ENCODE results near the gene ADAMTS19. TPM values are rescaled to one million over a fixed set of nuclear protein-coding genes. Genes with fewer than 3 reads are reported as not detected.

The ADAMTS19 gene
- total RNA-seq, 4 donors from 2014 or later = 0.51 to 0.88 TPM; not detected in 2

- TF ChIP-seq, protein P1, sequence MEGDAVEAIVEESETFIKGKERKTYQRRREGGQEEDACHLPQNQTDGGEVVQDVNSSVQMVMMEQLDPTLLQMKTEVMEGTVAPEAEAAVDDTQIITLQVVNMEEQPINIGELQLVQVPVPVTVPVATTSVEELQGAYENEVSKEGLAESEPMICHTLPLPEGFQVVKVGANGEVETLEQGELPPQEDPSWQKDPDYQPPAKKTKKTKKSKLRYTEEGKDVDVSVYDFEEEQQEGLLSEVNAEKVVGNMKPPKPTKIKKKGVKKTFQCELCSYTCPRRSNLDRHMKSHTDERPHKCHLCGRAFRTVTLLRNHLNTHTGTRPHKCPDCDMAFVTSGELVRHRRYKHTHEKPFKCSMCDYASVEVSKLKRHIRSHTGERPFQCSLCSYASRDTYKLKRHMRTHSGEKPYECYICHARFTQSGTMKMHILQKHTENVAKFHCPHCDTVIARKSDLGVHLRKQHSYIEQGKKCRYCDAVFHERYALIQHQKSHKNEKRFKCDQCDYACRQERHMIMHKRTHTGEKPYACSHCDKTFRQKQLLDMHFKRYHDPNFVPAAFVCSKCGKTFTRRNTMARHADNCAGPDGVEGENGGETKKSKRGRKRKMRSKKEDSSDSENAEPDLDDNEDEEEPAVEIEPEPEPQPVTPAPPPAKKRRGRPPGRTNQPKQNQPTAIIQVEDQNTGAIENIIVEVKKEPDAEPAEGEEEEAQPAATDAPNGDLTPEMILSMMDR (IDR thresholded peaks at IDR 0.05; ENCODE audit: low read depth) = no peak
Measured at GRCh38 chr5:129766798-129767197, 306.7 kb downstream of the ADAMTS19 start.

DNA sequence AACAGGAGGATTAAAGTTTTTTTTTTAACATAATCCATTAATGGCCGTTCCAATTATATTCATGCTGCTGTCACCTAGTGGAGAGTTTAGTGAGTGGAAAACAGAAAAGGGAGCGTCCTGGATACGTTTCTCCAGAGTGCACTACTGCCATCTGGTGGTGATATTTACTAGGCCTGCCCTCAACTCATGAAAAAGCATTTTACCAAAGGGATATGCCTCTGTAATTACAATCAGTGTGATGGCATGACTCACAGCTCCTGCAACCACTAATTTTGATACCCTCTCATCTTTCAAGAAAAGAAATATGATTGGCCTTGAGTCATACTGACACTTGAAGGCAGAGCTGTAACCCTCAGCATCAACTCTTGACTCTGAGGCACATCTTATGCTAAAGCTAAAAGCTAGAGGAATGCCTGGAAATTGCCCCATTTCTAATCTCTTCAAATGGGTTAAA lies 307.9 kb downstream of the ADAMTS19 start:
- TF ChIP-seq, protein P1 (IDR thresholded peaks at IDR 0.05; ENCODE audit: low read depth) = no peak

DNA sequence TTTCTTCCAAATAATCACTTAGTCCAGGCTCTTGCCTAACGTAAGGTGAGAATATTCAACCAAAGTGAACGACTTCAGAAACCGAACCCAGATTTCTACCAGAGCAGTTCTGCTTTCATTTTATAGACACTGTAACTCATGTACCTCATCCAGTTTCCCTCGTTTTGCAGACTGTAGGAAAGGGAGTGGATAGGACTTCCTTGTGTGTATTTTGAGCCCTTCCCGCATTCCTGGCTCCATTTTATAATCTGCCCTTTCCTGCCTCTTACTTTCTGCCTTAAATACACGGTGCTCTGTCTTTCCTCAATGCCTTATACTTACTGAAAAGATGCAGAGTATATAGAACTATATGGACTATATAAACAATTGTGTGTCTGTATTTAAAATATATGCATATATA lies 308.6 kb downstream of the ADAMTS19 start:
- TF ChIP-seq, protein P1 (IDR thresholded peaks at IDR 0.05; ENCODE audit: low read depth) = no peak

- TF ChIP-seq, protein P1 (IDR thresholded peaks at IDR 0.05; ENCODE audit: low read depth) = no peak
Measured at GRCh38 chr5:129770024-129770820, 310.1 kb downstream of the ADAMTS19 start.

DNA sequence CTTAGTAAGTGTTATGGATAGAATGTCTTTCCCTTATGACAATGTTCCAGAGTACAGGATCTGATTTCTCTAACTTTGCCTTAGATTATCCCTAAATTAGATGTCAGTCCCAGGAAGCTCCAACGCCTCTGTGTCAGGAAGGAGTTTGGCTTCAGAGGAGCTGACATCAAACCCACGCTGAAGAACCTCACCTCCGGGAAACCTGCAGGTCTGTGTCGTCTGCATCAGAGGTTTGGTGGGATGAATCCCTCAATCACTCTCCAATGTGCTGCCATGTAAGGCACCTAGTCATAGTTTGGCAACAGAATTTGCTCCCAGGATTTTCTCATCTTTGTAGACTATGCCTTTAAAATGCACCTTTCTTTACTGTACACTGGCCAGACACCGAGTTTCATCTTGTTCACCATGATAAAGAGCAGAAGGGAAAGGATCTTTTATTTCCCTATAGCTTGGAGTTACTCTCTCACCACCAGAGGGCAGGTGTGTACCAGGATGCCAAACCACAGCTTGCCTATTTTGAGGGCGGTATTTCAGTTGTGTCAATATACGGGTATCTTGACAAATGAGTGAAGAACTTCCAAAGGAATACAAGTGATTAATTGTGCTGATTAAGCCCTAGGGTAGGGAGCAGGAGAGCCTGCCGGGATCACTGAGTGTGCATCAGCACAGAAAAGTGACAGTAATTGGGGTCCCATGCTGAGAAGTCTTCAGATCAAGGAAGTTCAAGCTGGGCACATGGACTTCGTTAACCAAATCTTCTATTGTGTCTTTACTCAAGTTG lies 311.1 kb downstream of the ADAMTS19 start:
- TF ChIP-seq, protein P1 (IDR thresholded peaks at IDR 0.05; ENCODE audit: low read depth) = no peak

DNA sequence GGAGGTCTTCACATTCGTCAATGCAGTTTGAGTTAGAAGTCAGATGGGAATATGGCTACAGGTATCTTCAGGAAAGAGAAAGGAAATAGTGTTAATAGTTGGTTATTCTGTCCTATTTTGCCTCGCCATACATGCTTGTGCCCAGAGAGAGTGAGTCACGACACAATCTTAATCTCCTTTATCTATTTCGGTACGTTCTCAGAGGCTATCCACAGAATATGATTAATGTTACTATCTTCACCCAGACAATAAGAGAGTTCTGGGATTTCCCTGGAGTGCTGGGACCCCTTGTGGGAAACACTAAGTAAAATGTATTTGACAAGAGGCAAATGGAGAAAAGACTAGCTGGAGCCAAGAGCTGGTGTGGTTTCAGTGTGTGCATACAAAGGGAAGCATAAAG lies 313.3 kb downstream of the ADAMTS19 start:
- TF ChIP-seq, protein P1 (IDR thresholded peaks at IDR 0.05; ENCODE audit: low read depth) = no peak

- TF ChIP-seq, protein P1 (IDR thresholded peaks at IDR 0.05; ENCODE audit: low read depth) = no peak
Measured at GRCh38 chr5:129781594-129781993, 321.5 kb downstream of the ADAMTS19 start.

Measured in subcutaneous adipose tissue (tissue), 4 donors.